ENCODE results near the gene PDIA5. TPM values are rescaled to one million over a fixed set of nuclear protein-coding genes. Genes with fewer than 3 reads are reported as not detected.
A peak's percentile ranks its signal among the peaks of the same experiment; 100 is the strongest.

PDIA5 gene
- total RNA-seq, 2 donors from 2014 or later, result 8.0 to 9.0 TPM

GRCh38 chr3:123027292-123028232 lies 39.3 kb upstream of the PDIA5 start, which contains the start of gene SEMA5B:
Gene SEMA5B (minus strand): TSS chr3:123027763. CDS start chr3:122961263, 66,500 bp downstream.
- Histone ChIP-seq H3K36me3 (no peaks in the 10 kb centered on the region), H3K9me3 (no peaks in the 10 kb centered on the region), H3K4me1 (peaks cover 0 to 30% of the 10 kb centered on the region in 2 donors), H3K4me3 (peak within 1 kb of the TSS; percentile 41 to 59), H3K27me3 (no peaks in the 10 kb centered on the region), H3K27ac (peak within 1 kb of the TSS; percentile 5 to 52)
- DNase-seq (ENCODE audit: low spot score), result no peak
- peak; percentile 54 to 73 for TF ChIP-seq CTCF (IDR thresholded peaks at IDR 0.05)

GRCh38 chr3:123028233-123028828 lies 38.5 kb upstream of the PDIA5 start:
- no peaks in the 10 kb centered on the region for H3K9me3 ChIP-seq
- H3K27me3 ChIP-seq, result no peaks in the 10 kb centered on the region
- no peak for DNase-seq (ENCODE audit: low spot score)
- peak; percentile 27 to 63 for TF ChIP-seq CTCF (IDR thresholded peaks at IDR 0.05)
- H3K36me3 ChIP-seq, result no peaks in the 10 kb centered on the region
- peaks cover 0 to 30% of the 10 kb centered on the region in 2 donors for H3K4me1 ChIP-seq
- peak overlapping the region; percentile 5 to 49 for H3K27ac ChIP-seq
- H3K4me3 ChIP-seq, result peak overlapping the region; percentile 41 to 59

GRCh38 chr3:123031051-123031450 lies 35.8 kb upstream of the PDIA5 start:
- TF ChIP-seq CTCF (IDR thresholded peaks at IDR 0.05), result no peak
- no peak for DNase-seq (ENCODE audit: low spot score)
- H3K4me1 ChIP-seq, result peaks cover 0 to 30% of the 10 kb centered on the region in 2 donors
- no peaks in the 10 kb centered on the region for H3K9me3 ChIP-seq
- H3K4me3 ChIP-seq, result no peak overlapping the region
- H3K27me3 ChIP-seq, result no peaks in the 10 kb centered on the region
- no peak overlapping the region for H3K27ac ChIP-seq
- no peaks in the 10 kb centered on the region for H3K36me3 ChIP-seq

GRCh38 chr3:123032057-123032456 lies 34.8 kb upstream of the PDIA5 start:
- Histone ChIP-seq H3K27me3 (no peaks in the 10 kb centered on the region), H3K4me3 (no peak overlapping the region), H3K9me3 (no peaks in the 10 kb centered on the region), H3K27ac (no peak overlapping the region), H3K4me1 (peaks cover 0 to 21% of the 10 kb centered on the region in 2 donors), H3K36me3 (no peaks in the 10 kb centered on the region)
- no peak for TF ChIP-seq CTCF (IDR thresholded peaks at IDR 0.05)
- no peak for DNase-seq (ENCODE audit: low spot score)

GRCh38 chr3:123034120-123034519 lies 32.7 kb upstream of the PDIA5 start:
- Histone ChIP-seq H3K27ac (no peak overlapping the region), H3K9me3 (no peaks in the 10 kb centered on the region), H3K4me3 (no peak overlapping the region), H3K27me3 (no peaks in the 10 kb centered on the region), H3K4me1 (peaks cover 0 to 3% of the 10 kb centered on the region in 2 donors), H3K36me3 (no peaks in the 10 kb centered on the region)
- DNase-seq (ENCODE audit: low spot score), result no peak
- no peak for TF ChIP-seq CTCF (IDR thresholded peaks at IDR 0.05)

All from right atrium auricular region (tissue), 2 donors.